ENCODE measurements around the gene RIC1.

GRCh38 chr9:5748438-5748837, 119.5 kb downstream of the RIC1 start:
- no peak for TF ChIP-seq EZH2 (IDR thresholded peaks at IDR 0.05; ENCODE audit: borderline replicate concordance, low read length)
- no peak for TF ChIP-seq CTCF (IDR thresholded peaks at IDR 0.05; ENCODE audit: low read length)
